H9 (cell line): ENCODE data around the gene CDH1. TPM values are rescaled to one million over a fixed set of nuclear protein-coding genes. Genes with fewer than 3 reads are reported as not detected.

Experiments
- DNase-seq: peaks from one replicate; pipeline ENCODE4 v3.0.0-alpha.2; 2017
- H2AFZ ChIP-seq: one replicate; pipeline ENCODE4 v1.6.1; 2013; ENCODE audit warnings: mild to moderate bottlenecking, low read length, control low read depth, moderate library complexity
- H2AK5ac ChIP-seq: 2 replicates; pipeline ENCODE4 v1.6.1; 2013; ENCODE audit warnings: low read length, control low read depth, mixed read lengths; ENCODE audit not compliant: insufficient read length
- H2BK120ac ChIP-seq: one replicate; pipeline ENCODE4 v1.6.1; 2013; ENCODE audit warnings: low read depth, mild to moderate bottlenecking, low read length, control low read depth, inconsistent platforms; ENCODE audit not compliant: poor library complexity, severe bottlenecking
- H2BK12ac ChIP-seq: 2 replicates; pipeline ENCODE4 v1.6.1; 2013; ENCODE audit warnings: low read length, control low read depth, mixed read lengths, low read depth; ENCODE audit not compliant: insufficient read length
- H2BK15ac ChIP-seq: 2 replicates; pipeline ENCODE4 v1.6.1; 2013; ENCODE audit warnings: low read depth, low read length, control low read depth
- H2BK20ac ChIP-seq: one replicate; pipeline ENCODE4 v1.6.1; 2013; ENCODE audit warnings: low read depth, mild to moderate bottlenecking, low read length, control low read depth, inconsistent platforms; ENCODE audit not compliant: poor library complexity, severe bottlenecking
- H2BK5ac ChIP-seq: 2 replicates; pipeline ENCODE4 v1.6.1; 2013; ENCODE audit warnings: low read length, control low read depth, mixed read lengths; ENCODE audit not compliant: insufficient read length
- H3K14ac ChIP-seq: 2 replicates; pipeline ENCODE4 v1.6.1; 2013; ENCODE audit warnings: low read length, control low read depth; ENCODE audit not compliant: insufficient read depth
- H3K18ac ChIP-seq: 2 replicates; pipeline ENCODE4 v1.6.1; 2013; ENCODE audit warnings: low read depth, mild to moderate bottlenecking, mixed read lengths, low read length, control low read depth; ENCODE audit not compliant: insufficient read length
- H3K23ac ChIP-seq: 2 replicates; pipeline ENCODE4 v1.6.1; 2013; ENCODE audit warnings: low read length, control low read depth, mixed read lengths, low read depth; ENCODE audit not compliant: insufficient read length
- H3K23me2 ChIP-seq: 2 replicates; pipeline ENCODE4 v1.6.1; 2013; ENCODE audit warnings: low read depth, mild to moderate bottlenecking, mixed read lengths, low read length, control low read depth; ENCODE audit not compliant: insufficient read length, poor library complexity, severe bottlenecking
- H3K27ac ChIP-seq: 2 replicates; pipeline ENCODE4 v1.5.1; 2013; ENCODE audit warnings: low read length, control low read depth, mixed read lengths, low read depth; ENCODE audit not compliant: insufficient read length
- H3K27me3 ChIP-seq: 2 replicates; pipeline ENCODE4 v1.6.1; 2013; ENCODE audit warnings: low read length, control low read depth, inconsistent platforms; ENCODE audit not compliant: insufficient read depth
- H3K4ac ChIP-seq: 2 replicates; pipeline ENCODE4 v1.6.1; 2013; ENCODE audit warnings: low read depth, mild to moderate bottlenecking, control low read depth, inconsistent platforms, low read length, moderate library complexity
- H3K4me1 ChIP-seq: 2 replicates; pipeline ENCODE4 v1.6.1; 2013; ENCODE audit warnings: low read length, control low read depth, inconsistent platforms; ENCODE audit not compliant: insufficient read depth
- H3K4me2 ChIP-seq: 2 replicates; pipeline ENCODE4 v1.6.1; 2013; ENCODE audit warnings: low read length, control low read depth, mixed read lengths; ENCODE audit not compliant: insufficient read length, insufficient read depth
- H3K56ac ChIP-seq: 2 replicates; pipeline ENCODE4 v1.6.1; 2013; ENCODE audit warnings: low read depth, mild to moderate bottlenecking, mixed read lengths, low read length, control low read depth; ENCODE audit not compliant: insufficient read length
- H3K79me1 ChIP-seq: 2 replicates; pipeline ENCODE4 v1.6.1; 2013; ENCODE audit warnings: low read depth, mild to moderate bottlenecking, moderate library complexity, low read length, control low read depth, inconsistent platforms; ENCODE audit not compliant: insufficient read depth, poor library complexity, severe bottlenecking
- H3K79me2 ChIP-seq: 2 replicates; pipeline ENCODE4 v1.6.1; 2013; ENCODE audit warnings: low read length, control low read depth, inconsistent platforms; ENCODE audit not compliant: insufficient read depth
- H3K9ac ChIP-seq: 2 replicates; pipeline ENCODE4 v1.6.1; 2013; ENCODE audit warnings: low read length, control low read depth, mixed read lengths; ENCODE audit not compliant: insufficient read length; ENCODE audit errors: extremely low read depth
- H3K9me3 ChIP-seq: one replicate; pipeline ENCODE4 v1.6.1; 2013; ENCODE audit warnings: low read depth, low read length, inconsistent platforms; ENCODE audit not compliant: control insufficient read depth
- H3T11ph ChIP-seq: one replicate; pipeline ENCODE4 v1.6.1; 2013; ENCODE audit warnings: mild to moderate bottlenecking, low read length, control low read depth, inconsistent platforms
- H4K20me1 ChIP-seq: one replicate; pipeline ENCODE4 v1.6.1; 2013; ENCODE audit not compliant: control insufficient read depth, insufficient read length, insufficient read depth
- H4K5ac ChIP-seq: 2 replicates; pipeline ENCODE4 v1.6.1; 2013; ENCODE audit warnings: low read depth, mild to moderate bottlenecking, mixed read lengths, low read length, control low read depth; ENCODE audit not compliant: insufficient read length
- H4K8ac ChIP-seq: replicated peaks from 2 replicates; pipeline ENCODE4 v1.6.1; 2013; ENCODE audit warnings: low read length, control low read depth, mixed read lengths, low read depth; ENCODE audit not compliant: insufficient read length
- H4K91ac ChIP-seq: 2 replicates; pipeline ENCODE4 v1.6.1; 2013; ENCODE audit warnings: low read depth, mild to moderate bottlenecking, moderate library complexity, mixed read lengths, low read length, control low read depth; ENCODE audit not compliant: insufficient read length
- H3K27ac Mint-ChIP-seq, 3 experiments: 2 replicates in 2 of 3; 3 replicates in 1 of 3; pipeline ENCODE4 v1.8.0; 2020 to 2021; ENCODE audit warnings: mixed read lengths in 3 of 3, mild to moderate bottlenecking in 1 of 3, moderate library complexity in 1 of 3
- H3K27me3 Mint-ChIP-seq: 2 replicates; pipeline ENCODE4 v1.8.0; 2021; ENCODE audit warnings: low read depth, mild to moderate bottlenecking, moderate library complexity, mixed read lengths
- H3K36me3 Mint-ChIP-seq, 3 experiments: 2 replicates in 2 of 3; 3 replicates in 1 of 3; pipeline ENCODE4 v1.8.0; 2020 to 2021; ENCODE audit warnings: low read depth in 3 of 3, mixed read lengths in 3 of 3; ENCODE audit not compliant: insufficient read depth in 1 of 3
- H3K4me1 Mint-ChIP-seq, 2 experiments: 2 replicates each; pipeline ENCODE4 v1.8.0; 2020; ENCODE audit warnings: mixed read lengths in 2 of 2
- H3K4me3 Mint-ChIP-seq, 2 experiments: 2 replicates in 1 of 2; 3 replicates in 1 of 2; pipeline ENCODE4 v1.8.0; 2020 to 2021; ENCODE audit warnings: mild to moderate bottlenecking in 2 of 2, mixed read lengths in 2 of 2, moderate library complexity in 1 of 2
- H3K9me3 Mint-ChIP-seq, 2 experiments: 2 replicates in 1 of 2; 3 replicates in 1 of 2; pipeline ENCODE4 v1.8.0; 2020; ENCODE audit warnings: mild to moderate bottlenecking in 2 of 2, mixed read lengths in 2 of 2, moderate library complexity in 1 of 2
- CTCF ChIP-seq: fragments of 200-600 bp; sonication (generic); conservative IDR thresholded peaks from 3 replicates; pipeline ENCODE4 v1.8.0; 2021; ENCODE audit warnings: antibody characterized with exemption, mild to moderate bottlenecking
- WGBS: extraction: QIAGEN DNeasy Blood & Tissue Kit; methylation state at CpG from one replicate; pipeline ENCODE4 v1.1.7; 2013; ENCODE audit warnings: missing lambda C conversion rate, low lambda C conversion rate, mixed read lengths; ENCODE audit not compliant: insufficient read length; ENCODE audit errors: extremely low coverage; 5-methylcytosine and 5-hydroxymethylcytosine counted together
- total RNA-seq: library from RNA; stranded (reverse); gene quantifications from 2 replicates; pipeline ENCODE4 v1.2.1, GENCODE V29; 2021

Gene CDH1
- total RNA-seq, 1 experiment from 2014 or later, result 237 TPM

GRCh38 chr16:68835970-68836369 lies 98.9 kb downstream of the CDH1 start:
- Histone ChIP-seq H2BK12ac (no peak overlapping the region), H4K5ac (no peak overlapping the region), H2BK120ac (no peak overlapping the region), H2AFZ (no peak overlapping the region), H4K20me1 (no peaks in the 10 kb centered on the region), H3T11ph (no peak overlapping the region), H2AK5ac (no peak overlapping the region), H3K4me2 (no peak overlapping the region), H2BK20ac (no peak overlapping the region), H2BK5ac (no peak overlapping the region), H3K9ac (no peak overlapping the region), H3K4me1 (no peaks in the 10 kb centered on the region), H3K79me1 (no peaks in the 10 kb centered on the region), H3K9me3 (no peaks in the 10 kb centered on the region), H3K4ac (no peak overlapping the region), H4K8ac (no peak overlapping the region), H3K14ac (no peak overlapping the region), H3K56ac (no peak overlapping the region), H3K23ac (no peak overlapping the region), H4K91ac (no peak overlapping the region), H3K18ac (no peak overlapping the region), H3K27me3 (no peaks in the 10 kb centered on the region), H2BK15ac (no peak overlapping the region), H3K27ac (no peak overlapping the region), H3K23me2 (no peaks in the 10 kb centered on the region), H3K79me2 (no peaks in the 10 kb centered on the region)
- TF ChIP-seq CTCF, result no peak
- Mint-ChIP-seq H3K27ac (0 out of 7 replicates have a peak overlapping the region, but pooled peaks of 1 of the 3 experiments have one; percentile 55), H3K4me3 (no peak overlapping the region), H3K27me3 (no peaks in the 10 kb centered on the region), H3K36me3 (peaks cover 22 to 43% (median 40%) of the 10 kb centered on the region in 3 experiments; a peak in 6 of 7 replicates), H3K4me1 (no peaks in the 10 kb centered on the region), H3K9me3 (no peaks in the 10 kb centered on the region)
- WGBS, result no CpG with 5 or more reads among the region's 5 CpGs
- DNase-seq, result no peak
